ENCODE results near the gene SNED1.

Gene SNED1

GRCh38 chr2:241030333-241030680 is 31.9 kb downstream of the SNED1 start:
- TF ChIP-seq REST (IDR thresholded peaks at IDR 0.05; ENCODE audit: insufficient replicate concordance, low read depth) (no peak), GABPA (IDR thresholded peaks at IDR 0.05; ENCODE audit: low read depth) (no peak), POLR2AphosphoS5 (IDR thresholded peaks at IDR 0.05; ENCODE audit: low read depth) (no peak), SPI1 (IDR thresholded peaks at IDR 0.05; ENCODE audit: borderline replicate concordance, low read depth) (no peak), CTCF (IDR thresholded peaks at IDR 0.05; ENCODE audit: insufficient read depth, low read length) (no peak)
- Histone ChIP-seq H3K27ac (replicated peaks) (no peak overlapping the region), H3K4me3 (replicated peaks; ENCODE audit: insufficient read depth, low read length) (no peak overlapping the region), H3K27me3 (ENCODE audit: insufficient read depth, poor library complexity, severe bottlenecking) (no peaks in the 10 kb centered on the region)
- no peak for DNase-seq (ENCODE audit: low read depth in 1 of 2, low spot score in 1 of 2)

DNA sequence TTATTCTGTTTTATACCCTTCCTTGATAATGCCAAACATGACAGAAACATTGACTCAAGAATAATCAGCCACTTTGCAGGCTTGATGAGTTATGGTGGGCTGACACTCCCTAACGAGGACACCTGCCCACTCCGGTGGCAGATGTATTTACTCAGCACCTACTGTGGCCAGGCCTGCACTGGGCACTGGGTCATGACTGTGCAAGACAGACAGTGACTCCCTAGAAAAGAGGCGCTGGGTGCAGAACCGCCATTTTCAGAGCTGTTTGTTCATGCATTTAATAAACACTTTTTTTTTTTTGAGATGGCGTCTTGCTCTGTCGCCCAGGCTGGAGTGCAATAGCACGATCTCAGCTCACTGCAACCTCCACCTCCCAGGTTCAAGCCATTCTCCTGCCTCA is 32.5 kb downstream of the SNED1 start:
- no peak for TF ChIP-seq CTCF (IDR thresholded peaks at IDR 0.05; ENCODE audit: insufficient read depth, low read length)
- DNase-seq (ENCODE audit: low read depth in 1 of 2, low spot score in 1 of 2), result no peak
- H3K27ac ChIP-seq (replicated peaks), result no peak overlapping the region
- no peak overlapping the region for H3K4me3 ChIP-seq (replicated peaks; ENCODE audit: insufficient read depth, low read length)
- no peaks in the 10 kb centered on the region for H3K27me3 ChIP-seq (ENCODE audit: insufficient read depth, poor library complexity, severe bottlenecking)

- H3K27ac ChIP-seq (replicated peaks), result no peak overlapping the region
- no peak overlapping the region for H3K4me3 ChIP-seq (replicated peaks; ENCODE audit: insufficient read depth, low read length)
- peaks cover 5% of the 10 kb centered on the region for H3K27me3 ChIP-seq (ENCODE audit: insufficient read depth, poor library complexity, severe bottlenecking)
- TF ChIP-seq GABPA (IDR thresholded peaks at IDR 0.05; ENCODE audit: low read depth), result no peak
- TF ChIP-seq SPI1 (IDR thresholded peaks at IDR 0.05; ENCODE audit: borderline replicate concordance, low read depth), result no peak
- TF ChIP-seq CTCF (IDR thresholded peaks at IDR 0.05; ENCODE audit: insufficient read depth, low read length), result no peak
- TF ChIP-seq POLR2AphosphoS5 (IDR thresholded peaks at IDR 0.05; ENCODE audit: low read depth), result no peak
- TF ChIP-seq REST (IDR thresholded peaks at IDR 0.05; ENCODE audit: insufficient replicate concordance, low read depth), result no peak
- no peak for DNase-seq (ENCODE audit: low read depth in 1 of 2, low spot score in 1 of 2)
Observed at GRCh38 chr2:241031436-241032165, 33.2 kb downstream of the SNED1 start.
